ENCODE measurements around the gene USP6NL.
A peak's percentile ranks its signal among the peaks of the same experiment; 100 is the strongest.

The USP6NL gene

GRCh38 chr10:11562888-11563287 lies 48.6 kb downstream of the USP6NL start:
- no peak for TF ChIP-seq ZNF274 (IDR thresholded peaks at IDR 0.05; ENCODE audit: low read depth, low read length)
- H3K4me3 ChIP-seq (ENCODE audit: low read length): no peak overlapping the region

- no peak overlapping the region for H3K4me3 ChIP-seq (ENCODE audit: low read length)
- no peak for TF ChIP-seq ZNF274 (IDR thresholded peaks at IDR 0.05; ENCODE audit: low read depth, low read length)
Observed at GRCh38 chr10:11560076-11560709, 51.3 kb downstream of the USP6NL start.

GRCh38 chr10:11557967-11558366 lies 53.5 kb downstream of the USP6NL start:
- H3K4me3 ChIP-seq (ENCODE audit: low read length): no peak overlapping the region
- no peak for TF ChIP-seq ZNF274 (IDR thresholded peaks at IDR 0.05; ENCODE audit: low read depth, low read length)

DNA sequence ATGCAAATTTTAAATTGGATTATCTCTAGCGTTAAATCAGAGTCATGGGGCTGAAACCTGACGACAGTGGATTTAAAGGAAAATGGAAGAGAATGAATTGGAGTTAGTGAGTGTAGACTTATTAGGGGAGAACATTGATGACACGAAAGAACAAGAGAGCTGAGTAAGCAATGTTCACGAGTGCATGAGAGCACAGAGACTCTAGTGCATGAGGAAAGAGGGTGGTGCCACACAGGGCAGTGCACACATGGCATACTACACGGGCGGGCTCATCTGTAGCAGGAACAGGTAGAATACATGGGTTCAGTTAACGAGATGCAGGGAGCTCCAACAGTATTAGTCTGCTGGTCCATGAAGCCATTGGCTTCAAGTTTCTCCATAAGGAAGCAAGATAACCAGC lies 53.9 kb downstream of the USP6NL start:
- TF ChIP-seq ZNF274 (IDR thresholded peaks at IDR 0.05; ENCODE audit: low read depth, low read length): no peak
- no peak overlapping the region for H3K4me3 ChIP-seq (ENCODE audit: low read length)

DNA sequence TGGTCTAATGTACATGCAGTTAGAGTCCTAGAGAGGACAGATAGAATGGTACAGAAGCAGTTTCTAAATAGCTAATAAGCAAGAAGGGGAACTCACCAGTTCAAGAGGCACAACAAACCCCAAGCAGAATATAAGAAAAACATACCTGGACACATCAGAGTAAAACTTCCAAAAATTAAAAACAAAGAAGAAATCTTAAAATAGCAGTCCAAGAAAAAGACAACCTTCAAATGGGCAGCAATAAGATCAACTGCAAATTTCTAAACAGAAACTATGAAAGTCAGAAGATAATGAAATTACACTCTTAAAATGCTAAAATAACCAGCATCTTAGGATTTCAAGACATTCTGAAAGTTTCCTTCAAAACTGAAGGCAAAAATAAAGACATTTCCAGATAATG lies 55.9 kb downstream of the USP6NL start:
- H3K4me3 ChIP-seq (ENCODE audit: low read length): no peak overlapping the region
- TF ChIP-seq ZNF274 (IDR thresholded peaks at IDR 0.05; ENCODE audit: low read depth, low read length): no peak

GRCh38 chr10:11553773-11554381 lies 57.6 kb downstream of the USP6NL start:
- H3K4me3 ChIP-seq (ENCODE audit: low read length): peak overlapping the region; percentile 59; the same call in 1 of the 2 replicates
- no peak for TF ChIP-seq ZNF274 (IDR thresholded peaks at IDR 0.05; ENCODE audit: low read depth, low read length)

GRCh38 chr10:11551916-11552602 lies 59.4 kb downstream of the USP6NL start:
- no peak overlapping the region for H3K4me3 ChIP-seq (ENCODE audit: low read length)

DNA sequence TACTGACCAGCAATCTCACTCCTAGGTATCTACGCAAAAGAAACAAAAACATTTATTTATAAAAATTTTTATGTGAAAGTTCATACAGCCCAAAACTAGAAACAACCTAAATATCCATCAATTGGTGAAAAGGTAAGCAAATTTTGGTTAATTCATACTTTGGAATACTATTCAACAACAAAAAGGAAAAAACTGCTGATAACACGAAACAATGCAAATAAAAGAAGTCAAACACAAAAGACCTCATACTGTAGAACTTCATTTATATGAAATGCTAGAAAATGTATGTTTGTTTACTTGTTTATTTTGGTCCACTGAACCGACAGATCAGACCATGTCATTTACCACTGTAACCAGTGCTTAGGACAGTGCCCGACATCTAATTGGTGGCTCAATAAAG lies 60.3 kb downstream of the USP6NL start:
- no peak overlapping the region for H3K4me3 ChIP-seq (ENCODE audit: low read length)
- no peak for TF ChIP-seq ZNF274 (IDR thresholded peaks at IDR 0.05; ENCODE audit: low read depth, low read length)

More at GRCh38 chr10:11551916-11552602, 59.4 kb downstream of the USP6NL start:
- TF ChIP-seq ZNF274 (IDR thresholded peaks at IDR 0.05; ENCODE audit: low read depth, low read length): no peak

DNA sequence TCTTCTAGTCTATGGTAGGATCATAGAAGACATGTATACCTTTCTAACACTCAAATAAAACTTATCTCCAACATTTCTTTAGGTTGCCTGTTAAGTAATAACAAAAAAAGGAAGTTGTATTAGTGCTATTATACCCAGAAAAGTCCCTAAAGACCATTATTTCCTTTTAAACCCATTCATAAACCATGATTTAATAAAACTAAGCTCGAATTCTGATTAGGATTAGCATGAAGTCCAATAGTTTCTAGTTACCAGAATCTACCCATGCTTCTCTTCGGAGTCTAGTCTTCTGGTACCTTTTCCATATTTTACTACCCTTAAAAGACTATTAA lies 62.7 kb downstream of the USP6NL start:
- H3K4me3 ChIP-seq (ENCODE audit: low read length): no peak overlapping the region
- no peak for TF ChIP-seq ZNF274 (IDR thresholded peaks at IDR 0.05; ENCODE audit: low read depth, low read length)

- TF ChIP-seq ZNF274 (IDR thresholded peaks at IDR 0.05; ENCODE audit: low read depth, low read length): no peak
Observed at GRCh38 chr10:11548065-11548767, 63.2 kb downstream of the USP6NL start.

DNA sequence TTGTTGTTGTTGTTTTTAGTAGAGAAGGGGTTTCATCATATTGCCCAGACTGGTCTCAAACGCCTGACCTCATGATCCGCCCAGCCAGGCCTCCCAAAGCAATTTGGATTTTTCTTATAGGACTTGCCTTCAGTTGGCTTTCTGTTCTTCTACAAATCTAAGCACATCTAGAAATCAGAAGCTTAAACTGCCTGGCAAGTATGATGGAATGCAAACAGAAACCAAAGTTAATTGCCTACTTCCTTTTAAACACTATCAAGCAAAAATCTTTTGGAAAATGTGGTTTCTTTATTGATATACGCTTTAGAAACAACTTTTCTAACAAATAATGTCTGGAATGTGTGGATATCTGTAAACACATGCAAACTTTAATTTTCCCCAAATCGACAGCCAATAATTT lies 64.9 kb downstream of the USP6NL start:
- H3K4me3 ChIP-seq (ENCODE audit: low read length): no peak overlapping the region
- TF ChIP-seq ZNF274 (IDR thresholded peaks at IDR 0.05; ENCODE audit: low read depth, low read length): no peak

More at GRCh38 chr10:11548065-11548767, 63.2 kb downstream of the USP6NL start:
- no peak overlapping the region for H3K4me3 ChIP-seq (ENCODE audit: low read length)

- no peak overlapping the region for H3K4me3 ChIP-seq (ENCODE audit: low read length)
- no peak for TF ChIP-seq ZNF274 (IDR thresholded peaks at IDR 0.05; ENCODE audit: low read depth, low read length)
Observed at GRCh38 chr10:11541296-11541695, 70.2 kb downstream of the USP6NL start.

GRCh38 chr10:11539191-11539868 lies 72.1 kb downstream of the USP6NL start:
- no peak overlapping the region for H3K4me3 ChIP-seq (ENCODE audit: low read length)
- no peak for TF ChIP-seq ZNF274 (IDR thresholded peaks at IDR 0.05; ENCODE audit: low read depth, low read length)

- TF ChIP-seq ZNF274 (IDR thresholded peaks at IDR 0.05; ENCODE audit: low read depth, low read length): no peak
- no peak overlapping the region for H3K4me3 ChIP-seq (ENCODE audit: low read length)
Observed at GRCh38 chr10:11538834-11539190, 72.6 kb downstream of the USP6NL start.
